A673 (cell line): ENCODE measurements around the gene LRRC3.

ENCODE experiments used
- EZH2 ChIP-seq: fragments of 200-600 bp; sonication (generic); IDR thresholded peaks from 2 replicates; pipeline ENCODE4 v1.6.1; 2017; ENCODE audit warnings: borderline replicate concordance, low read depth, mild to moderate bottlenecking, mixed read lengths, antibody characterized with exemption, low read length; ENCODE audit not compliant: poor library complexity, severe bottlenecking
- TF ChIP-seq, protein P1 (sequence below): fragments of 300-800, 200-600 bp; sonication (generic); conservative IDR thresholded peaks from 2 replicates; pipeline ENCODE4 v1.5.1; 2017; ENCODE audit warnings: low read depth, mild to moderate bottlenecking, antibody characterized with exemption, low read length, moderate library complexity, mixed read lengths

DNA sequence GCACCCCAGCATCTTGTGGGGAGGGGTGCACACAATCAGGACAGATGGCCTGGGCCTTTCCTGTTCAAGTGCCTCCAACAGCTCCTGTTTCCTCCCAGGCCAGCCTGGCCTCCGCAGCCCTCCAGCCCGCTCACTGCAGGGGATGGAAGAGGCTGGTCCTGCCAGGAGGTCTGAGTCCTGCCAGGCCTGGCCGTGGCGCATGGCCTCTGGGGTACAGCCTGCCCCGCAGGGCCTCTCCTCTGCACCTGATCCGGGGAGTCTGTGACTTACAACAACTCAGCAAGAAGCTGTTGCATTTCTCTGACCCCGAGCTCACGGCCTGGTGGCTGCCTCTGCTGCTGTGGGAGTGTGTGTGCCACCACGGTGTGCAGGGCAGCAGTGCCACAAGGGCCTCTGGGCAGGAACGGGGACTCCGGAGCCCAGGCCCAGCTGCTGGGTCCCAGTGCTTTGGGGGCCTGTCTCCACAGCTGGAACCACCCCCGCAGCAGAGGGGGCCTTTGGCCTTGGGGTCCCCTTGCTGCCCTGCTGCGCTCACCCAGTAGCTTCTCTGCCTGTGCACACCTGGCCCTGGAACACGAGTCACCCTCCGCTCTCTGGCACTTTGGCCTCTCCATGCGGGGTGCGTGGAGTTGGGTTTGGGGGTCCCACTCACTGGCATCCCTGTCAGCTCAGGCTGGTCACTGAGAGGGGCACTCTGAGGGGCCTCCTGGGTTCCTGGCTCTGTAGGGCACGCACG, 17.4 kb upstream of the LRRC3 start:
- TF ChIP-seq, protein P1, sequence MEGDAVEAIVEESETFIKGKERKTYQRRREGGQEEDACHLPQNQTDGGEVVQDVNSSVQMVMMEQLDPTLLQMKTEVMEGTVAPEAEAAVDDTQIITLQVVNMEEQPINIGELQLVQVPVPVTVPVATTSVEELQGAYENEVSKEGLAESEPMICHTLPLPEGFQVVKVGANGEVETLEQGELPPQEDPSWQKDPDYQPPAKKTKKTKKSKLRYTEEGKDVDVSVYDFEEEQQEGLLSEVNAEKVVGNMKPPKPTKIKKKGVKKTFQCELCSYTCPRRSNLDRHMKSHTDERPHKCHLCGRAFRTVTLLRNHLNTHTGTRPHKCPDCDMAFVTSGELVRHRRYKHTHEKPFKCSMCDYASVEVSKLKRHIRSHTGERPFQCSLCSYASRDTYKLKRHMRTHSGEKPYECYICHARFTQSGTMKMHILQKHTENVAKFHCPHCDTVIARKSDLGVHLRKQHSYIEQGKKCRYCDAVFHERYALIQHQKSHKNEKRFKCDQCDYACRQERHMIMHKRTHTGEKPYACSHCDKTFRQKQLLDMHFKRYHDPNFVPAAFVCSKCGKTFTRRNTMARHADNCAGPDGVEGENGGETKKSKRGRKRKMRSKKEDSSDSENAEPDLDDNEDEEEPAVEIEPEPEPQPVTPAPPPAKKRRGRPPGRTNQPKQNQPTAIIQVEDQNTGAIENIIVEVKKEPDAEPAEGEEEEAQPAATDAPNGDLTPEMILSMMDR: no peak
- no peak for TF ChIP-seq EZH2
